K562 (cell line): Measurements from ENCODE around the gene PRR7. TPM values are rescaled to one million over a fixed set of nuclear protein-coding genes. Genes with fewer than 3 reads are reported as not detected.

ENCODE experiments used
- ATAC-seq: fragments of 200-7000 bp; cut with Tn5 transposase; 3 replicates; pipeline ENCODE4 v1.9.1; 2020; ENCODE audit warnings: moderate library complexity
- BruUV-seq: library from RNA; stranded (reverse); fragments of 400-500 nt; replicated peaks from 2 replicates; lab custom pipeline; 2021; lab: Mats Ljungman, UMichigan
- CTCF ChIA-PET: fragments of 300-600 bp; formaldehyde crosslinking; extraction: SDS; loops from one replicate; lab custom pipeline; 2021; ENCODE audit warnings: low intra/inter-chr PET ratio; lab: Yijun Ruan, JAX
- POLR2A ChIA-PET: fragments of 300-600, 350-650 bp; sonication (Branson Sonifier 250); formaldehyde crosslinking; extraction: SDS; loops from one replicate; lab custom pipeline; 2021; ENCODE audit warnings: antibody characterized with exemption, inconsistent platforms; lab: Yijun Ruan, JAX
- DNase-seq, 4 experiments: peaks; one replicate each; pipeline versions ENCODE4 v3.0.0 to v3.0.0-alpha.2; 2011 to 2018; ENCODE audit warnings: low spot score in 3 of 4, mixed read lengths in 3 of 4; ENCODE audit errors: extremely low read depth in 1 of 4
- FAIRE-seq: peaks from 2 replicates; lab custom pipeline; 2011; peaks lifted over from hg19 to GRCh38; lab: Jason Lieb, UNC
- H2AFZ ChIP-seq: 2 replicates; pipeline ENCODE4 v1.6.0; 2011; ENCODE audit warnings: low read depth, low read length, control low read depth, inconsistent platforms
- H3K27ac ChIP-seq: fragments of 200-600 bp; 3 replicates; pipeline ENCODE4 v1.8.0; 2011; ENCODE audit warnings: low read depth, mild to moderate bottlenecking, control low read depth, inconsistent platforms, low read length, moderate library complexity, mixed read lengths; ENCODE audit errors: extremely low read depth
- H3K27me3 ChIP-seq, 2 experiments: fragments of 300-600 bp in 1 of 2; 2 replicates in 1 of 2; 3 replicates in 1 of 2; pipeline versions ENCODE4 v1.6.0 to v1.8.0; 2011; ENCODE audit warnings: inconsistent platforms in 2 of 2, low read length in 2 of 2, mild to moderate bottlenecking in 1 of 2, mixed read lengths in 1 of 2, moderate library complexity in 1 of 2; ENCODE audit not compliant: control insufficient read depth in 2 of 2, insufficient read depth in 2 of 2
- H3K36me3 ChIP-seq: fragments of 300-600 bp; 3 replicates; pipeline ENCODE4 v1.8.0; 2011; ENCODE audit warnings: mild to moderate bottlenecking, low read length, inconsistent platforms; ENCODE audit not compliant: control insufficient read depth, insufficient read depth
- H3K4me1 ChIP-seq, 2 experiments: fragments of 200-600 bp in 1 of 2; replicated peaks in 1 of 2; 2 replicates in 1 of 2; 3 replicates in 1 of 2; pipeline versions ENCODE4 v1.5.1 to v1.8.0; 2011; ENCODE audit warnings: inconsistent platforms in 2 of 2, low read length in 2 of 2, mild to moderate bottlenecking in 1 of 2, mixed read lengths in 1 of 2, moderate library complexity in 1 of 2; ENCODE audit not compliant: control insufficient read depth in 2 of 2, insufficient read depth in 2 of 2
- H3K4me2 ChIP-seq: 2 replicates; pipeline ENCODE4 v1.6.1; 2011; ENCODE audit warnings: low read length, control low read depth, inconsistent platforms, mixed read lengths; ENCODE audit not compliant: insufficient read depth
- H3K4me3 ChIP-seq: fragments of 200-600 bp; sonication (generic), shearing (Covaris generic); 2 replicates; pipeline ENCODE4 v1.5.1; 2016; ENCODE audit warnings: control low read depth, inconsistent platforms
- H3K79me2 ChIP-seq: fragments of 200-600 bp; 3 replicates; pipeline ENCODE4 v1.8.0; 2011; ENCODE audit warnings: low read length, inconsistent platforms; ENCODE audit not compliant: control insufficient read depth, insufficient read depth
- H3K9ac ChIP-seq, 2 experiments: 2 replicates each; pipeline versions ENCODE4 v1.6.0 to v1.6.1; 2011; ENCODE audit warnings: low read depth in 2 of 2, low read length in 2 of 2, control low read depth in 1 of 2, inconsistent platforms in 1 of 2, mild to moderate bottlenecking in 1 of 2, mixed read lengths in 1 of 2; ENCODE audit not compliant: insufficient read depth in 1 of 2
- H3K9me1 ChIP-seq: one replicate; pipeline ENCODE4 v1.6.0; 2011; ENCODE audit warnings: inconsistent platforms, mild to moderate bottlenecking, low read length, moderate library complexity; ENCODE audit not compliant: control insufficient read depth, insufficient read depth
- H3K9me3 ChIP-seq: replicated peaks from 2 replicates; pipeline ENCODE4 v1.5.1; 2011; ENCODE audit warnings: low read depth, low read length, inconsistent platforms; ENCODE audit not compliant: control insufficient read depth, insufficient read depth
- H4K20me1 ChIP-seq: replicated peaks from 2 replicates; pipeline ENCODE4 v1.6.1; 2011; ENCODE audit warnings: low read length, inconsistent platforms, mixed read lengths; ENCODE audit not compliant: control insufficient read depth, insufficient read depth
- ATF3 ChIP-seq, 2 experiments: fragments of 450-650 bp in 1 of 2; sonication (generic) in 1 of 2; formaldehyde crosslinking in 1 of 2; IDR thresholded peaks in 1 of 2; conservative IDR thresholded peaks in 1 of 2; 2 replicates each; pipeline versions ENCODE4 v1.6.1 to v1.8.1; 2016 to 2023; ENCODE audit warnings: mild to moderate bottlenecking in 2 of 2, moderate library complexity in 2 of 2, inconsistent platforms in 1 of 2, missing genetic modification reagents in 1 of 2
- C11orf30 ChIP-seq: fragments of 450-650 bp; IDR thresholded peaks from 2 replicates; pipeline ENCODE4 v1.6.1; 2016; ENCODE audit warnings: low read depth, mild to moderate bottlenecking
- CEBPB ChIP-seq: fragments of 450-650 bp; IDR thresholded peaks from 2 replicates; pipeline ENCODE4 v1.6.1; 2016; ENCODE audit warnings: missing genetic modification characterization, missing compliant biosample characterization
- CEBPG ChIP-seq, 3 experiments: fragments of 200-800 bp in 1 of 3; sonication (Bioruptor generic) in 1 of 3; sonication (generic) in 1 of 3; formaldehyde crosslinking in 1 of 3; IDR thresholded peaks in 2 of 3; conservative IDR thresholded peaks in 1 of 3; 2 replicates each; pipeline versions ENCODE4 v1.6.1 to v1.8.0; 2016 to 2022; ENCODE audit warnings: missing compliant biosample characterization in 2 of 3, missing genetic modification characterization in 2 of 3, mild to moderate bottlenecking in 1 of 3, missing genetic modification reagents in 1 of 3
- CHAMP1 ChIP-seq: fragments of 450-650 bp; IDR thresholded peaks from 2 replicates; pipeline ENCODE4 v1.6.1; 2016; ENCODE audit warnings: mild to moderate bottlenecking
- CHD2 ChIP-seq: IDR thresholded peaks from 2 replicates; pipeline ENCODE4 v1.6.1; 2011; ENCODE audit warnings: low read depth, low read length
- HNRNPL ChIP-seq: fragments of 200-400 bp; formaldehyde crosslinking; IDR thresholded peaks from 2 replicates; pipeline ENCODE4 v1.6.1; 2017; ENCODE audit warnings: low read depth, mild to moderate bottlenecking, low read length
- KLF10 ChIP-seq: fragments of 250-450 bp; sonication (Bioruptor Pico); IDR thresholded peaks from 2 replicates; pipeline ENCODE4 v1.6.1; 2021; ENCODE audit warnings: matching md5 sums
- POLR2A ChIP-seq: fragments of 450-650 bp; conservative IDR thresholded peaks from 2 replicates; pipeline ENCODE4 v1.6.1; 2016
- POLR2AphosphoS5 ChIP-seq: IDR thresholded peaks from 2 replicates; pipeline ENCODE4 v1.6.1; 2011; ENCODE audit warnings: mild to moderate bottlenecking, low read depth, low read length, moderate library complexity; ENCODE audit not compliant: control insufficient read depth, insufficient read depth
- RB1 ChIP-seq: fragments of 450-650 bp; IDR thresholded peaks from 2 replicates; pipeline ENCODE4 v1.6.1; 2017; ENCODE audit warnings: low read depth, mild to moderate bottlenecking
- ZNF609 ChIP-seq: sonication (generic); formaldehyde crosslinking; IDR thresholded peaks from 2 replicates; pipeline ENCODE4 v1.8.1; 2023; ENCODE audit warnings: missing genetic modification reagents, mild to moderate bottlenecking, borderline replicate concordance
- WGBS: fragments of 100-300 bp; shearing (Covaris generic); methylation state at CpG from one replicate; pipeline ENCODE4 v1.1.6; 2016; ENCODE audit warnings: low coverage, mixed read lengths; ENCODE audit not compliant: insufficient coverage; ENCODE audit errors: missing lambda C conversion rate; 5-methylcytosine and 5-hydroxymethylcytosine counted together
- in situ Hi-C: fragments of 300-500 bp; cut with MboI; formaldehyde crosslinking; loops from 4 replicates; pipeline ENCODE4 v1.15.0; 2018; ENCODE audit warnings: inconsistent platforms, mixed read lengths
- intact Hi-C: fragments of 100-400 bp; cut with micrococcal nuclease; formaldehyde crosslinking; loops from 2 replicates; pipeline ENCODE4 v1.14.2; 2022
- polyA plus RNA-seq, 8 experiments: library from polyadenylated mRNA; depleted of rRNA in 4 of 8; stranded (reverse) in 5 of 8; unstranded in 3 of 8; fragments of >200 nt; fragmentation: Nextera tagmentation in 2 of 8; fragmentation: Illumina TruSeq in 1 of 8; extraction: Ambion mirVana in 2 of 8; extraction: Trizol in 1 of 8; gene quantifications; 2 replicates each; pipeline versions ENCODE4 v1.2.1 to v1.2.3, GENCODE V29; 2011 to 2014; ENCODE audit warnings: inconsistent platforms in 1 of 8, missing spikeins in 1 of 8
- total RNA-seq, 7 experiments: library from RNA; depleted of rRNA in 6 of 7; stranded (reverse); fragments of >200 nt in 6 of 7; fragmentation: Illumina TruSeq in 2 of 7; extraction: Trizol in 2 of 7; gene quantifications; 2 replicates each; pipeline versions ENCODE4 v1.2.1 to v1.2.3, GENCODE V29; 2011 to 2021; ENCODE audit warnings: low replicate concordance in 1 of 7

The PRR7 gene
- total and polyA plus RNA-seq, 9 of the 15 experiments (the other 6 are each of a cell fraction or from before 2014, with no cell fraction given): 0.80 to 11.3 (median 10.4) TPM; not detected in 4

- in situ Hi-C loops (loop anchor here (5.0 kb wide), 1 partner anchor 56 kb away; no protein-coding TSS in a partner anchor), intact Hi-C loops (no loop called here)
- Histone ChIP-seq H3K27me3 (no peaks in the 10 kb centered on the region), H3K79me2 (no peaks in the 10 kb centered on the region), H3K9me3 (no peaks in the 10 kb centered on the region), H3K36me3 (no peaks in the 10 kb centered on the region), H3K4me1 (peaks cover 19 to 43% of the 10 kb centered on the region in 2 experiments), H3K9me1 (peaks cover 3% of the 10 kb centered on the region), H2AFZ (no peak overlapping the region), H3K4me2 (no peak overlapping the region), H4K20me1 (peaks cover 23% of the 10 kb centered on the region), H3K9ac (0 out of 4 replicates have a peak overlapping the region, but pooled peaks of 1 of the 2 experiments have one; percentile 21), H3K27ac (no peak overlapping the region), H3K4me3 (no peak overlapping the region)
- no peak for ATAC-seq
- no peak for FAIRE-seq
- TF ChIP-seq CEBPG (CRISPR knock-in tag; IDR thresholded peaks at IDR 0.05) (peak; percentile 73), CEBPG (tag; conservative IDR thresholded peaks at IDR 0.05 in 1 of 2, IDR thresholded peaks at IDR 0.05 in 1 of 2) (peak; percentile 58 to 62), POLR2A (peak; percentile 14; the same call in 1 of the 2 replicates), KLF10 (CRISPR knock-in tag) (no peak), CHAMP1 (no peak), CEBPB (tag) (peak; percentile 93), ZNF609 (CRISPR knock-in tag) (no peak), POLR2AphosphoS5 (0 out of 2 replicates have a peak, but pooled peaks have one; percentile 15), HNRNPL (peak; percentile 9), ATF3 (IDR thresholded peaks at IDR 0.05) (no peak), ATF3 (CRISPR knock-in tag; conservative IDR thresholded peaks at IDR 0.05) (no peak), RB1 (no peak), CHD2 (0 out of 2 replicates have a peak, but pooled peaks have one; percentile 3), C11orf30 (no peak)
- no TSS peak for BruUV-seq
- no peak for DNase-seq
- CTCF ChIA-PET: interaction anchor here (1.9 kb wide), 1 partner anchor 44 kb away, joined by 9 read pairs; no protein-coding TSS in a partner anchor
- POLR2A ChIA-PET: interaction anchor here (0.6 to 11.8 kb wide), 9 partner anchors 9 to 58 kb away, joined by 3 to 210 read pairs (median 4); partner anchors contain the start of gene GRK6
- WGBS: 44% methylated on average over 6 of the region's 6 CpGs
Measured at GRCh38 chr5:177448244-177448950, 1.8 kb downstream of the PRR7 start.
